Muscle layer of colon (tissue), 2 donors: Measurements from ENCODE around the gene SF3A2.
"Not testable (repeated sequence)": the region's sequence is repeated elsewhere in the genome, so short reads cannot be mapped to it uniquely, and the experiment has no call there.

ENCODE experiments used
- H3K27ac ChIP-seq: one replicate; pipeline ENCODE4 v1.7.0; 2013; ENCODE audit warnings: low read depth, mild to moderate bottlenecking, low read length, moderate library complexity
- H3K27me3 ChIP-seq, 2 donors: one replicate each; pipeline ENCODE4 v1.7.0; 2013; ENCODE audit warnings: low read length in 2 of 2, mild to moderate bottlenecking in 2 of 2; ENCODE audit not compliant: insufficient read depth in 2 of 2, control insufficient read depth in 1 of 2
- H3K36me3 ChIP-seq: one replicate; pipeline ENCODE4 v1.7.0; 2013; ENCODE audit warnings: mild to moderate bottlenecking, low read length; ENCODE audit not compliant: insufficient read depth
- H3K4me1 ChIP-seq: one replicate; pipeline ENCODE4 v1.7.0; 2013; ENCODE audit warnings: mild to moderate bottlenecking, low read length; ENCODE audit not compliant: insufficient read depth
- H3K4me3 ChIP-seq, 2 donors: one replicate each; pipeline ENCODE4 v1.7.0; 2013; ENCODE audit warnings: low read length in 2 of 2, low read depth in 1 of 2, mild to moderate bottlenecking in 1 of 2, moderate library complexity in 1 of 2
- H3K9ac ChIP-seq: one replicate; pipeline ENCODE4 v1.7.0; 2013; ENCODE audit warnings: low read length
- H3K9me3 ChIP-seq: one replicate; pipeline ENCODE4 v1.7.0; 2013; ENCODE audit warnings: mild to moderate bottlenecking, low read length
- donor health status: abdominal sarcoma.
- donor health status: Adenocarcinoma of cecum.

SF3A2 gene

GRCh38 chr19:2195914-2196313 lies 40.7 kb upstream of the SF3A2 start:
- H3K27ac ChIP-seq = no peak overlapping the region
- H3K4me3 ChIP-seq = no peak overlapping the region
- no peaks in the 10 kb centered on the region for H3K27me3 ChIP-seq
- peaks cover 39% of the 10 kb centered on the region for H3K36me3 ChIP-seq
- no peaks in the 10 kb centered on the region for H3K9me3 ChIP-seq
- no peaks in the 10 kb centered on the region for H3K4me1 ChIP-seq
- H3K9ac ChIP-seq = no peak overlapping the region

- H3K9me3 ChIP-seq = no peaks in the 10 kb centered on the region
- H3K4me3 ChIP-seq = no peak overlapping the region
- H3K27me3 ChIP-seq = no peaks in the 10 kb centered on the region
- H3K27ac ChIP-seq = no peak overlapping the region
- H3K9ac ChIP-seq = no peak overlapping the region
- peaks cover 34% of the 10 kb centered on the region for H3K36me3 ChIP-seq
- H3K4me1 ChIP-seq = no peaks in the 10 kb centered on the region
Measured at GRCh38 chr19:2197270-2197669, 39.4 kb upstream of the SF3A2 start.

GRCh38 chr19:2198317-2198716 lies 38.3 kb upstream of the SF3A2 start:
- H3K9me3 ChIP-seq = no peaks in the 10 kb centered on the region
- H3K9ac ChIP-seq = no peak overlapping the region
- no peak overlapping the region for H3K27ac ChIP-seq
- H3K4me3 ChIP-seq = no peak overlapping the region
- no peaks in the 10 kb centered on the region for H3K4me1 ChIP-seq
- no peaks in the 10 kb centered on the region for H3K27me3 ChIP-seq
- H3K36me3 ChIP-seq = peaks cover 26% of the 10 kb centered on the region

- H3K27ac ChIP-seq = no peak overlapping the region
- H3K4me3 ChIP-seq = no peak overlapping the region
- no peaks in the 10 kb centered on the region for H3K9me3 ChIP-seq
- H3K27me3 ChIP-seq = no peaks in the 10 kb centered on the region
- H3K36me3 ChIP-seq = peaks cover 22% of the 10 kb centered on the region
- no peaks in the 10 kb centered on the region for H3K4me1 ChIP-seq
- no peak overlapping the region for H3K9ac ChIP-seq
Measured at GRCh38 chr19:2199215-2199614, 37.4 kb upstream of the SF3A2 start.

GRCh38 chr19:2199861-2200623 lies 36.6 kb upstream of the SF3A2 start:
- no peak overlapping the region for H3K27ac ChIP-seq
- H3K27me3 ChIP-seq = no peaks in the 10 kb centered on the region
- H3K4me3 ChIP-seq = no peak overlapping the region
- H3K4me1 ChIP-seq = no peaks in the 10 kb centered on the region
- peaks cover 15% of the 10 kb centered on the region for H3K36me3 ChIP-seq
- H3K9me3 ChIP-seq = no peaks in the 10 kb centered on the region
- H3K9ac ChIP-seq = no peak overlapping the region

- not testable (repeated sequence) for H3K36me3 ChIP-seq, H3K9ac ChIP-seq, H3K27ac ChIP-seq, H3K27me3 ChIP-seq, H3K4me3 ChIP-seq, H3K9me3 ChIP-seq, H3K4me1 ChIP-seq
Measured at GRCh38 chr19:2200624-2201294, 35.9 kb upstream of the SF3A2 start.

GRCh38 chr19:2201473-2202148 lies 35.0 kb upstream of the SF3A2 start:
- H3K27me3 ChIP-seq = no peaks in the 10 kb centered on the region
- H3K4me3 ChIP-seq = no peak overlapping the region
- no peaks in the 10 kb centered on the region for H3K9me3 ChIP-seq
- no peak overlapping the region for H3K27ac ChIP-seq
- no peak overlapping the region for H3K9ac ChIP-seq
- H3K36me3 ChIP-seq = peaks cover 8% of the 10 kb centered on the region
- no peaks in the 10 kb centered on the region for H3K4me1 ChIP-seq

- Histone ChIP-seq H3K4me3 (no peak overlapping the region), H3K27me3 (no peaks in the 10 kb centered on the region), H3K9me3 (no peaks in the 10 kb centered on the region), H3K27ac (no peak overlapping the region), H3K9ac (no peak overlapping the region), H3K36me3 (peaks cover 12% of the 10 kb centered on the region), H3K4me1 (no peaks in the 10 kb centered on the region)
Measured at GRCh38 chr19:2202366-2202765, 34.3 kb upstream of the SF3A2 start.

- peaks cover 10% of the 10 kb centered on the region for H3K4me1 ChIP-seq
- no peaks in the 10 kb centered on the region for H3K9me3 ChIP-seq
- H3K27me3 ChIP-seq = no peaks in the 10 kb centered on the region
- H3K27ac ChIP-seq = no peak overlapping the region
- H3K36me3 ChIP-seq = peaks cover 28% of the 10 kb centered on the region
- H3K4me3 ChIP-seq = no peak overlapping the region
- H3K9ac ChIP-seq = no peak overlapping the region
Measured at GRCh38 chr19:2207008-2207407, 29.6 kb upstream of the SF3A2 start.

- H3K9me3 ChIP-seq = no peaks in the 10 kb centered on the region
- H3K36me3 ChIP-seq = peaks cover 40% of the 10 kb centered on the region
- H3K27ac ChIP-seq = no peak overlapping the region
- H3K4me3 ChIP-seq = no peak overlapping the region
- no peak overlapping the region for H3K9ac ChIP-seq
- peaks cover 10% of the 10 kb centered on the region for H3K4me1 ChIP-seq
- no peaks in the 10 kb centered on the region for H3K27me3 ChIP-seq
Measured at GRCh38 chr19:2207991-2208860, 28.4 kb upstream of the SF3A2 start.

GRCh38 chr19:2208975-2209374 lies 27.6 kb upstream of the SF3A2 start:
- H3K4me3 ChIP-seq = no peak overlapping the region
- no peak overlapping the region for H3K9ac ChIP-seq
- peaks cover 10% of the 10 kb centered on the region for H3K4me1 ChIP-seq
- no peak overlapping the region for H3K27ac ChIP-seq
- no peaks in the 10 kb centered on the region for H3K9me3 ChIP-seq
- no peaks in the 10 kb centered on the region for H3K27me3 ChIP-seq
- peaks cover 43% of the 10 kb centered on the region for H3K36me3 ChIP-seq
